HCT116 (cell line): Measurements from ENCODE around the gene CARD9. TPM values are rescaled to one million over a fixed set of nuclear protein-coding genes. Genes with fewer than 3 reads are reported as not detected.

ENCODE experiments used
- ATAC-seq: fragments of 200-7000 bp; cut with Tn5 transposase; 2 replicates; pipeline ENCODE4 v1.9.1; 2020; ENCODE audit warnings: mild to moderate bottlenecking, moderate library complexity
- BruUV-seq: library from RNA; stranded (reverse); fragments of 400-500 nt; replicated peaks from 2 replicates; lab custom pipeline; 2021; lab: Mats Ljungman, UMichigan
- CTCF ChIA-PET: fragments of 300-600 bp; sonication (Branson Sonifier 250); formaldehyde crosslinking; loops from one replicate; lab custom pipeline; 2021; ENCODE audit warnings: antibody characterized with exemption; lab: Charles Lee
- POLR2A ChIA-PET: fragments of 300-600, 350-600 bp; sonication (Branson Sonifier 250); formaldehyde crosslinking; loops from one replicate; lab custom pipeline; 2021; ENCODE audit warnings: antibody characterized with exemption; lab: Charles Lee
- RAD21 ChIA-PET, 2 experiments: fragments of 300-600 bp; sonication (Branson Sonifier 250); formaldehyde crosslinking; loops; one replicate each; lab custom pipeline; 2023; ENCODE audit warnings: low total read pairs in 2 of 2; ENCODE audit not compliant: uncharacterized antibody in 2 of 2, unreplicated experiment in 2 of 2, low non-redundant PET in 1 of 2; lab: Charles Lee
- DNase-seq: peaks from one replicate; pipeline ENCODE4 v3.0.0-alpha.2; 2010; ENCODE audit warnings: low read depth, low spot score
- H2AFZ ChIP-seq: fragments of 200-600 bp; shearing (Covaris generic), sonication (generic); 2 replicates; pipeline ENCODE4 v1.6.1; 2017; ENCODE audit warnings: low read depth, mixed run types, mixed read lengths, antibody characterized with exemption, low read length; ENCODE audit not compliant: poor library complexity, severe bottlenecking
- H3K27ac ChIP-seq: 2 replicates; pipeline ENCODE4 v1.5.1; 2012; ENCODE audit warnings: low read depth, low read length
- H3K27me3 ChIP-seq: fragments of 200-600 bp; sonication (generic); 2 replicates; pipeline ENCODE4 v1.6.1; 2016; ENCODE audit warnings: mixed run types, low read length, mixed read lengths; ENCODE audit not compliant: insufficient read depth
- H3K36me3 ChIP-seq, 2 experiments: fragments of 200-500 bp in 1 of 2; fragments of 200-600 bp in 1 of 2; sonication (Bioruptor generic) in 1 of 2; sonication (generic) in 1 of 2; 2 replicates each; pipeline versions ENCODE4 v1.5.1 to v1.6.1; 2014 to 2016; ENCODE audit warnings: low read length in 2 of 2, inconsistent platforms in 1 of 2, mixed read lengths in 1 of 2, mixed run types in 1 of 2; ENCODE audit not compliant: insufficient read depth in 2 of 2, control insufficient read depth in 1 of 2
- H3K4me1 ChIP-seq, 2 experiments: fragments of 200-600 bp in 1 of 2; sonication (generic) in 1 of 2; 2 replicates each; pipeline versions ENCODE4 v1.5.1 to v1.6.1; 2012 to 2017; ENCODE audit warnings: low read length in 2 of 2, inconsistent platforms in 1 of 2, mild to moderate bottlenecking in 1 of 2, mixed read lengths in 1 of 2, mixed run types in 1 of 2, moderate library complexity in 1 of 2; ENCODE audit not compliant: insufficient read depth in 2 of 2, control insufficient read depth in 1 of 2
- H3K4me2 ChIP-seq: fragments of 200-600 bp; sonication (generic); 2 replicates; pipeline ENCODE4 v1.6.1; 2017; ENCODE audit warnings: mixed run types, low read length, mixed read lengths
- H3K4me3 ChIP-seq, 2 experiments: fragments of 200-600 bp in 1 of 2; sonication (generic) in 1 of 2; replicated peaks in 1 of 2; 2 replicates each; pipeline ENCODE4 v1.5.1; 2011 to 2016; ENCODE audit warnings: low read length in 2 of 2, control low read depth in 1 of 2, low read depth in 1 of 2, mild to moderate bottlenecking in 1 of 2, mixed read lengths in 1 of 2, mixed run types in 1 of 2
- H3K79me2 ChIP-seq: fragments of 200-600 bp; sonication (generic); 2 replicates; pipeline ENCODE4 v1.6.1; 2017; ENCODE audit warnings: mild to moderate bottlenecking, mixed run types, low read length, moderate library complexity, mixed read lengths; ENCODE audit not compliant: insufficient read depth
- H3K9ac ChIP-seq: fragments of 200-600 bp; sonication (generic); 2 replicates; pipeline ENCODE4 v1.6.1; 2016; ENCODE audit warnings: low read length, mixed read lengths
- H3K9me2 ChIP-seq: fragments of 200-600 bp; sonication (generic), shearing (Covaris generic); 2 replicates; pipeline ENCODE4 v1.6.1; 2017; ENCODE audit warnings: mixed run types, mild to moderate bottlenecking, moderate library complexity; ENCODE audit not compliant: insufficient read depth
- H3K9me3 ChIP-seq, 2 experiments: fragments of 200-500 bp in 1 of 2; fragments of 200-600 bp in 1 of 2; sonication (Bioruptor generic) in 1 of 2; sonication (generic) in 1 of 2; 2 replicates each; pipeline ENCODE4 v1.6.1; 2014 to 2017; ENCODE audit warnings: low read length in 2 of 2, mixed read lengths in 2 of 2, inconsistent platforms in 1 of 2, low read depth in 1 of 2, mild to moderate bottlenecking in 1 of 2, mixed run types in 1 of 2, moderate library complexity in 1 of 2; ENCODE audit not compliant: control insufficient read depth in 1 of 2, insufficient read depth in 1 of 2
- H4K20me1 ChIP-seq: fragments of 200-600 bp; sonication (generic), shearing (Covaris generic); 2 replicates; pipeline ENCODE4 v1.6.1; 2017; ENCODE audit warnings: mixed run types, mild to moderate bottlenecking, moderate library complexity; ENCODE audit not compliant: insufficient read depth
- CBX3 ChIP-seq: IDR thresholded peaks from 2 replicates; pipeline ENCODE4 v1.6.1; 2012; ENCODE audit warnings: low read depth
- CEBPB ChIP-seq: IDR thresholded peaks from 2 replicates; pipeline ENCODE4 v1.6.1; 2012; ENCODE audit warnings: low read depth
- ELF1 ChIP-seq: IDR thresholded peaks from 2 replicates; pipeline ENCODE4 v1.6.1; 2012; ENCODE audit warnings: low read depth, borderline replicate concordance
- FOSL1 ChIP-seq: IDR thresholded peaks from 2 replicates; pipeline ENCODE4 v1.6.1; 2012; ENCODE audit warnings: low read depth
- POLR2AphosphoS5 ChIP-seq: IDR thresholded peaks from 2 replicates; pipeline ENCODE4 v1.6.1; 2011; ENCODE audit warnings: mild to moderate bottlenecking, low read depth, low read length, moderate library complexity
- SIN3A ChIP-seq: IDR thresholded peaks from 2 replicates; pipeline ENCODE4 v1.6.1; 2012; ENCODE audit warnings: low read depth
- SP1 ChIP-seq: IDR thresholded peaks from 2 replicates; pipeline ENCODE4 v1.6.1; 2012; ENCODE audit warnings: low read depth
- SRF ChIP-seq: IDR thresholded peaks from 2 replicates; pipeline ENCODE4 v1.6.1; 2012; ENCODE audit warnings: low read depth
- TCF7L2 ChIP-seq: IDR thresholded peaks from 2 replicates; pipeline ENCODE4 v1.7.0; 2011; ENCODE audit warnings: borderline replicate concordance, inconsistent platforms; ENCODE audit not compliant: insufficient read depth, insufficient read length; ENCODE audit errors: extremely low read depth
- ZFX ChIP-seq: fragments of 450-650 bp; IDR thresholded peaks from 2 replicates; pipeline ENCODE4 v1.6.1; 2017
- ZNF274 ChIP-seq: fragments of 200-500 bp; sonication (Bioruptor generic); IDR thresholded peaks from 2 replicates; pipeline ENCODE4 v1.6.1; 2014; ENCODE audit warnings: mild to moderate bottlenecking, low read depth, low read length, inconsistent platforms
- intact Hi-C: fragments of 100-400 bp; cut with micrococcal nuclease; formaldehyde crosslinking; loops from 2 replicates; pipeline ENCODE4 v1.10.0; 2022
- total RNA-seq: library from RNA; stranded (reverse); gene quantifications from one replicate; pipeline ENCODE4 v1.2.1, GENCODE V29; 2021; ENCODE audit not compliant: unreplicated experiment
- TF ChIP-seq, protein P1 (sequence below): IDR thresholded peaks from 2 replicates; pipeline ENCODE4 v1.6.1; 2012
- TF ChIP-seq, protein P2 (sequence below): IDR thresholded peaks from 2 replicates; pipeline ENCODE4 v1.6.1; 2012; ENCODE audit warnings: low read depth
- TF ChIP-seq, protein P3 (sequence below): IDR thresholded peaks from 2 replicates; pipeline ENCODE4 v1.6.1; 2011; ENCODE audit warnings: mild to moderate bottlenecking, low read length, moderate library complexity; ENCODE audit not compliant: insufficient replicate concordance; ENCODE audit errors: extremely low read depth
- TF ChIP-seq, protein P4 (sequence below): IDR thresholded peaks from 2 replicates; pipeline ENCODE4 v1.6.1; 2012

The CARD9 gene
- total RNA-seq, 1 experiment from 2014 or later: 1.2 TPM

DNA sequence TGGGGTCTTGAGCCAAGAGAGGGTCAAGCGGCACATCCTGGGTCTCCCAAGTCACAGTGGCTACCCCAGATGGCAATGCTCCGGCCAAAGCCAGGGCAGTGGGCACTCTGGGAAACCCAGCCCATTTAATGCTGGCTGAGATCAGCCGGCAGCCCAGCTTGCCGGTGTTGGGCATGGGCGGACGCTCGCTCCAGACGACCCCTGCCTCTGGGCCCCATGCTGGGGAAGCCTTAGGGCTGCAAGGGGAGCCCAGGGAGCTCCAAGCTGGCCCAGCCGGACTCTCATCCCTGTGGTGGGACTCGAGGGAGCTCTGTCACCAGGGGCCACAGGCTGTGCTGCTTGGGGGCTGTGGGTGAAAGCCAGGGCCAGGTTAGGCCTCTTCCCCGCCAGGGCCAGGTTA is 5.9 kb upstream of the CARD9 start:
- no peak overlapping the region for H2AFZ ChIP-seq
- DNase-seq: no peak
- RAD21 ChIA-PET: no interaction called here
- no peak overlapping the region for H3K4me3 ChIP-seq
- H4K20me1 ChIP-seq: no peaks in the 10 kb centered on the region
- H3K9ac ChIP-seq: no peak overlapping the region
- CTCF ChIA-PET: no interaction called here
- no peaks in the 10 kb centered on the region for H3K9me3 ChIP-seq
- intact Hi-C loops: no loop called here
- H3K36me3 ChIP-seq: peaks cover 10 to 14% of the 10 kb centered on the region in 2 experiments; a peak in 3 of 4 replicates
- H3K79me2 ChIP-seq: no peaks in the 10 kb centered on the region
- BruUV-seq: no TSS peak
- no peaks in the 10 kb centered on the region for H3K4me1 ChIP-seq
- H3K9me2 ChIP-seq: no peaks in the 10 kb centered on the region
- no peak for ATAC-seq
- TF ChIP-seq FOSL1 (no peak), SP1 (no peak), SRF (no peak), ZFX (no peak), ELF1 (no peak), POLR2AphosphoS5 (no peak), ZNF274 (no peak), CBX3 (no peak), SIN3A (no peak), TCF7L2 (no peak), CEBPB (no peak)
- TF ChIP-seq, protein P1, sequence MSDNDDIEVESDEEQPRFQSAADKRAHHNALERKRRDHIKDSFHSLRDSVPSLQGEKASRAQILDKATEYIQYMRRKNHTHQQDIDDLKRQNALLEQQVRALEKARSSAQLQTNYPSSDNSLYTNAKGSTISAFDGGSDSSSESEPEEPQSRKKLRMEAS: no peak
- TF ChIP-seq, protein P2, sequence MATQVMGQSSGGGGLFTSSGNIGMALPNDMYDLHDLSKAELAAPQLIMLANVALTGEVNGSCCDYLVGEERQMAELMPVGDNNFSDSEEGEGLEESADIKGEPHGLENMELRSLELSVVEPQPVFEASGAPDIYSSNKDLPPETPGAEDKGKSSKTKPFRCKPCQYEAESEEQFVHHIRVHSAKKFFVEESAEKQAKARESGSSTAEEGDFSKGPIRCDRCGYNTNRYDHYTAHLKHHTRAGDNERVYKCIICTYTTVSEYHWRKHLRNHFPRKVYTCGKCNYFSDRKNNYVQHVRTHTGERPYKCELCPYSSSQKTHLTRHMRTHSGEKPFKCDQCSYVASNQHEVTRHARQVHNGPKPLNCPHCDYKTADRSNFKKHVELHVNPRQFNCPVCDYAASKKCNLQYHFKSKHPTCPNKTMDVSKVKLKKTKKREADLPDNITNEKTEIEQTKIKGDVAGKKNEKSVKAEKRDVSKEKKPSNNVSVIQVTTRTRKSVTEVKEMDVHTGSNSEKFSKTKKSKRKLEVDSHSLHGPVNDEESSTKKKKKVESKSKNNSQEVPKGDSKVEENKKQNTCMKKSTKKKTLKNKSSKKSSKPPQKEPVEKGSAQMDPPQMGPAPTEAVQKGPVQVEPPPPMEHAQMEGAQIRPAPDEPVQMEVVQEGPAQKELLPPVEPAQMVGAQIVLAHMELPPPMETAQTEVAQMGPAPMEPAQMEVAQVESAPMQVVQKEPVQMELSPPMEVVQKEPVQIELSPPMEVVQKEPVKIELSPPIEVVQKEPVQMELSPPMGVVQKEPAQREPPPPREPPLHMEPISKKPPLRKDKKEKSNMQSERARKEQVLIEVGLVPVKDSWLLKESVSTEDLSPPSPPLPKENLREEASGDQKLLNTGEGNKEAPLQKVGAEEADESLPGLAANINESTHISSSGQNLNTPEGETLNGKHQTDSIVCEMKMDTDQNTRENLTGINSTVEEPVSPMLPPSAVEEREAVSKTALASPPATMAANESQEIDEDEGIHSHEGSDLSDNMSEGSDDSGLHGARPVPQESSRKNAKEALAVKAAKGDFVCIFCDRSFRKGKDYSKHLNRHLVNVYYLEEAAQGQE: no peak
- TF ChIP-seq, protein P3, sequence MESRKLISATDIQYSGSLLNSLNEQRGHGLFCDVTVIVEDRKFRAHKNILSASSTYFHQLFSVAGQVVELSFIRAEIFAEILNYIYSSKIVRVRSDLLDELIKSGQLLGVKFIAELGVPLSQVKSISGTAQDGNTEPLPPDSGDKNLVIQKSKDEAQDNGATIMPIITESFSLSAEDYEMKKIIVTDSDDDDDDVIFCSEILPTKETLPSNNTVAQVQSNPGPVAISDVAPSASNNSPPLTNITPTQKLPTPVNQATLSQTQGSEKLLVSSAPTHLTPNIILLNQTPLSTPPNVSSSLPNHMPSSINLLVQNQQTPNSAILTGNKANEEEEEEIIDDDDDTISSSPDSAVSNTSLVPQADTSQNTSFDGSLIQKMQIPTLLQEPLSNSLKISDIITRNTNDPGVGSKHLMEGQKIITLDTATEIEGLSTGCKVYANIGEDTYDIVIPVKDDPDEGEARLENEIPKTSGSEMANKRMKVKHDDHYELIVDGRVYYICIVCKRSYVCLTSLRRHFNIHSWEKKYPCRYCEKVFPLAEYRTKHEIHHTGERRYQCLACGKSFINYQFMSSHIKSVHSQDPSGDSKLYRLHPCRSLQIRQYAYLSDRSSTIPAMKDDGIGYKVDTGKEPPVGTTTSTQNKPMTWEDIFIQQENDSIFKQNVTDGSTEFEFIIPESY: no peak
- TF ChIP-seq, protein P4, sequence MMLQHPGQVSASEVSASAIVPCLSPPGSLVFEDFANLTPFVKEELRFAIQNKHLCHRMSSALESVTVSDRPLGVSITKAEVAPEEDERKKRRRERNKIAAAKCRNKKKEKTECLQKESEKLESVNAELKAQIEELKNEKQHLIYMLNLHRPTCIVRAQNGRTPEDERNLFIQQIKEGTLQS: no peak
- H3K4me2 ChIP-seq: no peak overlapping the region
- POLR2A ChIA-PET: no interaction called here
- H3K27ac ChIP-seq: no peak overlapping the region
- H3K27me3 ChIP-seq: no peaks in the 10 kb centered on the region
